Stimulated activated CD4-positive, alpha-beta T cell treated with anti-CD3 and anti-CD28 coated beads, TNF-alpha, amount 100 ng/mL, for 24 hours (primary cell): ENCODE measurements around the gene CHRNE.
"Not testable (repeated sequence)": the region's sequence is repeated elsewhere in the genome, so short reads cannot be mapped to it uniquely, and the experiment has no call there.

Experiments used
- DNase-seq, 3 experiments: peaks; one replicate each; pipeline ENCODE4 v3.0.0-alpha.2; 2020; ENCODE audit warnings: low read depth in 3 of 3

Gene CHRNE

DNA sequence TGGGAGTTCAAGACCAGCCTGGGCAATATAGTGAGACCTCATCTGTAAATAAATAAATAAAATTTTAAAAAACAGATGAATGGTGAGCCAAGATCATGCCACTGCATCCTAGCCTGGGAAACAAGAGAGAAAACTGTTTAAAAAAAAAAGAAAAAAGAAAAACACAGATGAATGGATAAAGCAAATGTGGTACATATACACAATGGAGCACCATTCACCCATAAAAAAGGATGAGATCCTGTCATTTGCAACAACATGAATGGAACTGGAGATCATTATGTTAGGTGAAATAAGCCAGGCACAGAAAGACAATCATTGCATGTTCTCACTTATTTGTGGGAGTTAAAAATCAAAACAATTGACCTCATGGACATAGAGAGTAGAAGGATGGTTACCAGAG is 3.7 kb upstream of the CHRNE start:
- DNase-seq = not testable (repeated sequence)

DNA sequence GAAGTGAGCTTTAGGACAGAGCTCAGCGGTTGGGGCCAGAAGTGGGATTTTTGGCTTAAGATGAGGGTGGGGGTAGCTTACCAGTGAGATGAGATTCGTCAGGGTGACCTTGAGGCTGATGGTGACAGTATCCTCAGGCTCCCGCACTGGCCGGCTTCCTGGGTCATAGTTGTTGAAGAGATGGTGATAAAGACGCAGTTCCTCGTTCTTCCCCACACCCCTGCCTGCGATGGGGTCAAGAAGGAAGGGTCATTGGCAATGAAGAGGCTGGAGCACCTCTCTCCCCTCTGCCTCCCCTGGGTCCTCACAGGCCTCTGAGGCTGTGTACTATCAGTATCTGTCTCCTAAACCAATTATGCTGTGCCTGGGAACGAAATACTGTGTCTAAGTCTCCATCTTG is 358 bp downstream of the CHRNE start:
- no peak for DNase-seq

DNA sequence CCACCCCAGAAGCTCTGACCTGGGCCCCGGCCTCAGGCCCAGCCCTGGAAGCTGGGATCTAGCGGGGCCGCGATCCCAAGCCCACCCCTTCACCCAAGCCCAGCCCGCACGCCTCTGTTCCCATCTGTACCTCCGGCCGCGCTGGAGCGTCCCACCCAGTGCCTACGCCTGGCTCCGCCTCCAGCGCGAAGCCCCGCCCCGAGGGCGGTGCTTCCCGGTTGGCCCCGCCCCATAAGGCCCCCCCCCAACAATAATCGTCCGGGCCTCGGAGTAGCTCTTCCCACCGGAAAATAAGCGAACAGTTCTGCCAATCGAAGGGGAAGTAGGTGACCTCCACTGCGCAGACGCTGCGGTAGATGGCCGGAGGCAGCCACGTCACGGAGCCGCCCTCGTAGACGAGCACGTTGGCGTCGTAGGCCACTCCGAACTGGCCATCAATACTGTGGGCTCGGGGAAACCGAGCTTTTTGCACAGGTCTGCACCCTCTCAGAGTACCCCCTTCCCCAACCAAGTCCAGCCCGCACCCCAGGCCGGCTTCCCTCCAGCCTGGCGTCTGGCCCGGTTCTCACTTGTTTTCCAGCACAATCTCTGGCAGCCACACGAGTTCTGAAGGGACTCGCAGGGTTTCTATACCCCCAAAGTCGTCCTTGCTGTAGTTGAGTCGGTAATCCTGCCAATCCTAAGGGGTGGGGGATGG is 1.1 kb downstream of the CHRNE start:
- no peak for DNase-seq

DNA sequence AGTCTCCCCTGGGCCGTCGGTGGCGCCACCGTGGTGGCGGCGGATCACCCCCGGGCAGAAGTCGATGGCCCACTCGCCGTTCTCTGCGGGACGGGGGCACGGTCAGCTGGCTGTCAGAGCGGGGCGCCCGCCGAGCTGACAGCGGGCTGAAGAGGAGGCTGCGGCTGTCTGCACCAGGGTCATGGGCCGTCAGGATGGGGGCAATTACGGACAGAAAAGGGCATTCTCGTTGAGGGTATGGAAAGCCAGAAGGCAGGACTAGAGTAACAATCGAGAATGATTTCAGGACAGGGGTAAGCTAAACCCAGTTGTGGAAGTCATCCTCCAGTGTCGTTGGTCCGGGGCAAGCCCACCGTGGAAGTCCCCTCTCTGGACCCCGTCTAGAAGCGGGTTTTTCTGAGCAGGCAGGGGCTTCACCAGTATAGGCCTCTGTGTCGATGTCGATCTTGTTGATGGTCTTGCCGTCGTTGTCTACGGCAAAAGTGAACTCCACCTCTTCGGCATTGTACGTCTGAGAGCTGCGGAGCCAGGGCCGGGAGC is 1.7 kb downstream of the CHRNE start:
- DNase-seq = no peak

DNA sequence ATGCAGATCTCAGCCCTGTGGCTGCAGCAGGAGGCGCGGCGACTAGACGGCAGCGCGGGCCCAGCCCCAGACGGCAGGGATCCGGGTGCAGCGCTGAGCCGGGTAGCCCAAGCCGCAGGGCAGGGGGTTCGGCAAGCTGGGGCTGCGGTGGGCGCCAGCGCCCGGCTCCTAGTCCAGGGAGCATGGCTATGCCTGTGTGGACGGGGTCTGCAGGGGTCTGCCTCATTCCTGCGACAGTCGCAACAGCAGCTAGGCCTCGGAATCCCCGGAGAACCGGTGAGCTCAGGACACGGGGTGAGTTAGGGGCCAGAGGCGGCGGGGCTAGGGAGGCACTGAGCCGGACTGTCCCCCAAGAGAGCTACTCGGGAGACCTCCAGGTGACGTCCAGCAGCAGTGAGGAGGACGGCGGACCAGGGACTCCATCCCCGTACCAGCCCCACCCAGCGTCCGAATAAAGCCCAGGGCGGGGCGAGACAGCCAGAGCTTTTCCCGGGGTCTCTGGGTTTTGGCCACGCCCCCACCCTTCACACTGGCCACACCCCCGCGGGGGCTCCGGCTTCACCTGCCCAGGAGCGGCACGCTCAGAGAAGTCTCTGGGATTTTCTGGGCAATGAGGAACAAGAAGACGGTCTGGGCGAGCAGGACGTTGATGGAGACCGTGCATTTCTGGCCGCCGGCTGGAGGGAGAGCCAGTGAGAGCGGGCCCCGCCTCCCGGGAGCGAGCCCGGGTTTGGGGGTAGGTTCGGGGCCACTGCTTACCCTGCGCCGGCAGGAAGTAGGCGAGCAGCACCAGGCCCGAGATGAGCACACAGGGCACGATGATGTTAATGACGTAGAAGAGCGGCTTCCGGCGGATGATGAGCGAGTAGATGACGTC is 2.4 kb downstream of the CHRNE start:
- peak in 1 of 3 experiments; percentile 38 for DNase-seq

DNA sequence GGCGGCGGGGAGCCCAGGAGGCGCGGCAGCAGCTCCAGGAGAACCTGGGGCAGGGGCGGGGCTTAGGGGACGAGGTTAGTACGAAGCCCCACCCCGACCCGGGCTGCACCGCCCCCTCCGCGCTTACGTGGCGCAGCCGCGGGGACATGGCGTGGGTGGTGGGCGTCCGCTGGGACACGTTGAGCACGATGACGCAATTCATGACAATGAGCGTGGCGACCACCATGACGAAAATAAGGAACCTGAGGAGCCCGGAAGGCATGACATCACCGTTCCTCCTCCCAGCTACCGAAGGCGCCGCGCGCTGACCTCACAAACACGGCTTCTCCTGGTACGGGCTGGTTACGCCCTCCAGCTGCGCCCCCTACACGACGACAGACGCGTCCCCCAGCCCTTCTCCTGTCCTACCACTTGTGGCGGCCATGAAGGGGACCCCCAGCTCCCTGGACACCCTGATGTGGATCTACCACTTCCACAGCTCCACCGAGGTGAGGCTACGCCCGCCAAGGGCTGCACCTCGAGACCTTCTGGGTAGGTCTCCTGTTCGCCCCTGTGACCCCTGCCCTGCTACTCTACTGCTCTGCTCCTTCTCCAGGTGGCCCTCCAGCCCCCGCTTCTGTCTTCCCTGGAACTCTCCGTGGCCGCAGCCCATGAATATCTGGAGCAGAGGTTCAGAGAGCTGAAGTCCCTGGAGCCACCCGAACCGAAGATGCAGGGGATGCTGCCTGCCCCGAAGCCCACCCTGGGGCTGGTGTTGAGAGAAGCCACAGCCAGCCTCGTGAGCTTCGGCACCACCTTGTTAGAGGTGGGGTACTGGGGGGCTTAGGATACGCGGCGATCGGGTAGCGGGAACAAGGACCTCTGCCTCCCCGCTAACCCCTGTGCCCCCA is 3.3 kb downstream of the CHRNE start, which contains the start of gene C17orf107:
TSS of gene C17orf107 (plus strand) at position 196 of the 890 bp plus-strand sequence. CDS start at position 423, 227 bp downstream.
- DNase-seq = peak; percentile 88 to 94 (median 93)

DNA sequence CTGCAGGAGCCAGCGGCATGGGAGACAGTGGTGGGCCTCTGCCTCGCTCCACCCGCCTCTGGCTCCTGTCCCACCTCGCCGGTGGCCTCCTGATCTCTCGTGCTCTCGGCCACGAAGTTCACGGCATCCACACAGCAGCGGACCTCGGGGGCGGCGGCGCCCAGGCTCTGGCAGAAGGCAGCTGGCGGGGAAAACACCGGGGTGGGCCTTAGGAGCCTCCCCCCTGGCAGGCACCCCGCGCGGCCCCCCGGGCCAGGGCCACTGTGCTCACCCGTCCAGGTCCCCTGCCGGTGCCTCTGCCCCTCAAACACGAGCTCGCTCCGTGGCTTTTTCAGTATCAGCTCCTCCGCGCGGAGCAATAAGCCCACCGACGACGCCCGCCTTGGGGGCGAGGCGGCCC is 4.0 kb downstream of the CHRNE start:
- no peak for DNase-seq

DNA sequence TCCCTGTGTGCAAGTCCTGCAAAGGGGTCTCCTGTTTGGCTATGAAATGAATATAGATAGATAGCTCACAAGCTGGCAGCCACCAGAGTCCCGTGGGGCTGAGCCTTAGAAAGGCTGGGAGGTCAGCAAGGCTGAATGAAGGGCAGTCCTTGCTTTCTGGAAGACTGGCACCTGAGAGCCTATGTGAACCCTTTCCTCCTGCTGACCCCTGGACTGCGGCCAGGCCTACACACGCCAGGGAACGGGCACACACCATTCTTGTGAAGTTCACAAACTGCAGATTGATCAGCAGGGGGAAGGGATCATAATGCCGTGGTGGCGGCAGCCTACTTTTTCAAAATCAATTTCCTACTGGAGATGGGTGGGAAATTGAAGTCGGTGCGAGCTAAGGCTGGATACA is 4.5 kb downstream of the CHRNE start:
- DNase-seq = no peak

DNA sequence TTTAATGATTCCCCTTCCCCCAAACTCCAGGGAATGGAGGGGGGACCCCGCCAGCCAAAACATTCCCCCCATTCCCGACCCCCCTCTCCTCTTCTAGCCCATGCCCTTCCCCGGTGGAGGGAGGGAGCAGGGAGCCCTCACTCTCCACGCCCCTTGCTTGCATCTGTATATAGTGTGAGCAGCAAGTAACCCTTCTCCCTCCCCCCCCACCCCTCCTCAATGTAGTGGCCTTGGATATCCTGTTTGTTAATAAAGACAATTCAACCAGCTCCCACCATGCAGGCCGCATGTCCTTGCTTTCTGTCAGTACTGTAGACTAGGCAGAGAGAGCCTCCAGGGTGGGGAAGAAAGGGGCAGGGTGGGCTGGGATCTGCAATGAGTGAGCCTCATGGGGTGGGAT is 5.1 kb downstream of the CHRNE start:
- DNase-seq = no peak

DNA sequence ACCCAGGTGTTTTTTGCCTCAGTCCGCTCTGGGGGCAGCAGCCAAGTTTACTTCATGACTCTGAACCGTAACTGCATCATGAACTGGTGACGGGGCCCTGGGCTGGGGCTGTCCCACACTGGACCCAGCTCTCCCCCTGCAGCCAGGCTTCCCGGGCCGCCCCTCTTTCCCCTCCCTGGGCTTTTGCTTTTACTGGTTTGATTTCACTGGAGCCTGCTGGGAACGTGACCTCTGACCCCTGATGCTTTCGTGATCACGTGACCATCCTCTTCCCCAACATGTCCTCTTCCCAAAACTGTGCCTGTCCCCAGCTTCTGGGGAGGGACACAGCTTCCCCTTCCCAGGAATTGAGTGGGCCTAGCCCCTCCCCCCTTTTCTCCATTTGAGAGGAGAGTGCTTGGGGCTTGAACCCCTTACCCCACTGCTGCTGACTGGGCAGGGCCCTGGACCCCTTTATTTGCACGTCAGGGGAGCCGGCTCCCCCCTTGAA is 5.7 kb downstream of the CHRNE start:
- DNase-seq = no peak

DNA sequence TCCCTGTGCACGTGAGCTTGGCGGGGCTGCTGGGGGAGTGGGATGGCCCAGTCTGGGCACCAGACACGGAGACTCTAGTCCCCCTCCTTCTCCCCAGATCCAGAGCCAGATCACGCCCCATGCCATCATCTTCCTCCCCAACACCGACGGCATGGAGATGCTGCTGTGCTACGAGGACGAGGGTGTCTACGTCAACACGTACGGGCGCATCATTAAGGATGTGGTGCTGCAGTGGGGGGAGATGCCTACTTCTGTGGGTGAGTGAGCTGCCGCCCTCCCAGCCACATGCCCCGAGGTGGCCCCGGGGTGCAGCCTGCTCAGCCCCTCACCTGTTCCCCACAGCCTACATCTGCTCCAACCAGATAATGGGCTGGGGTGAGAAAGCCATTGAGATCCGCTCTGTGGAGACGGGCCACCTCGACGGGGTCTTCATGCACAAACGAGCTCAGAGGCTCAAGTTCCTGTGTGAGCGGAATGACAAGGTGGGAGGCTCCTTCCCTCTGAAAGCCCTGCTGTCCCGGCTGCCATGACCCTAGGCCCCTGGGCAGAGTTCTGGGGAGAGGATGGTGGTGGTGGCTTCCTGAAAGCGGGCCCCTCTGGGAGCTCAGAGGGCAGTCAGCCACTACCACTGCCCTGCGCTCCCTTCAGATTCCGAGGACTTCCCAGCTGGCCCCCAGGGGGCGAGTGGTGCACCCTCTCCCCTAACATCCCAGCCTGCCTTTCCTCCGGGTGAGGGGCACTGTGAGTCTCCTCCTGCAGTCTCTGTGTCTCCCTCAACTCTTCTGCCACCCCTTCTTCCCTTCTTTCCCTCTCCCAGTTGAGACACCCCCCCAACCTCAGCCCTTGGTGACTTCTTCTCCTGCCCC is 6.3 kb downstream of the CHRNE start:
- DNase-seq = no peak

DNA sequence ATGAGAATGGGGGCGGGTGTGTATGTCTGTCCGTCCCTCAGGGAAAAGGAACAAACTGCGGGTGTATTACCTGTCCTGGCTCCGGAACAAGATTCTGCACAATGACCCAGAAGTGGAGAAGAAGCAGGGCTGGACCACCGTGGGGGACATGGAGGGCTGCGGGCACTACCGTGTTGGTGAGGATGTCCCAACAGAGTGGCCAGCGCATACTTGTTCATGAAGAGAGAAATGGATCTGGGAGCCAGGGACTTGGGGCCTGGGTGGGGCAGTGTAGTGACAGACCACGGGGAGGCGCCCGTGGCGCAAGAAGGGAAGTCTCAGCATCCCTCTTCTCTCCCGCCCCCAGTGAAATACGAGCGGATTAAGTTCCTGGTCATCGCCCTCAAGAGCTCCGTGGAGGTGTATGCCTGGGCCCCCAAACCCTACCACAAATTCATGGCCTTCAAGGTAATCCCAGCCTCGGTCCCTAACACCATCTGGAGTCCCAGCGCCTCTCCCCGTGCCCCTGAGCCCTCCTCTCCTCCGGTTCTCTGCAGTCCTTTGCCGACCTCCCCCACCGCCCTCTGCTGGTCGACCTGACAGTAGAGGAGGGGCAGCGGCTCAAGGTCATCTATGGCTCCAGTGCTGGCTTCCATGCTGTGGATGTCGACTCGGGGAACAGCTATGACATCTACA is 7.1 kb downstream of the CHRNE start:
- no peak for DNase-seq

DNA sequence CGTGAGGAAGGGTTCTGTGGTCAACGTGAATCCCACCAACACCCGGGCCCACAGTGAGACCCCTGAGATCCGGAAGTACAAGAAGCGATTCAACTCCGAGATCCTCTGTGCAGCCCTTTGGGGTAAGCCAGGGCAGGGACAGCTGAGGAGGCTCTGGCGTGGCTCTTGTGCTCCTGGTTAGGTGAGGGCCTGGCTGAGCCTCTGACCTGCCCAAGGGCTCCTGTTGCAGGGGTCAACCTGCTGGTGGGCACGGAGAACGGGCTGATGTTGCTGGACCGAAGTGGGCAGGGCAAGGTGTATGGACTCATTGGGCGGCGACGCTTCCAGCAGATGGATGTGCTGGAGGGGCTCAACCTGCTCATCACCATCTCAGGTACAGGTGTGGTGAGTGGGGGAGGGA is 7.8 kb downstream of the CHRNE start:
- DNase-seq = no peak

DNA sequence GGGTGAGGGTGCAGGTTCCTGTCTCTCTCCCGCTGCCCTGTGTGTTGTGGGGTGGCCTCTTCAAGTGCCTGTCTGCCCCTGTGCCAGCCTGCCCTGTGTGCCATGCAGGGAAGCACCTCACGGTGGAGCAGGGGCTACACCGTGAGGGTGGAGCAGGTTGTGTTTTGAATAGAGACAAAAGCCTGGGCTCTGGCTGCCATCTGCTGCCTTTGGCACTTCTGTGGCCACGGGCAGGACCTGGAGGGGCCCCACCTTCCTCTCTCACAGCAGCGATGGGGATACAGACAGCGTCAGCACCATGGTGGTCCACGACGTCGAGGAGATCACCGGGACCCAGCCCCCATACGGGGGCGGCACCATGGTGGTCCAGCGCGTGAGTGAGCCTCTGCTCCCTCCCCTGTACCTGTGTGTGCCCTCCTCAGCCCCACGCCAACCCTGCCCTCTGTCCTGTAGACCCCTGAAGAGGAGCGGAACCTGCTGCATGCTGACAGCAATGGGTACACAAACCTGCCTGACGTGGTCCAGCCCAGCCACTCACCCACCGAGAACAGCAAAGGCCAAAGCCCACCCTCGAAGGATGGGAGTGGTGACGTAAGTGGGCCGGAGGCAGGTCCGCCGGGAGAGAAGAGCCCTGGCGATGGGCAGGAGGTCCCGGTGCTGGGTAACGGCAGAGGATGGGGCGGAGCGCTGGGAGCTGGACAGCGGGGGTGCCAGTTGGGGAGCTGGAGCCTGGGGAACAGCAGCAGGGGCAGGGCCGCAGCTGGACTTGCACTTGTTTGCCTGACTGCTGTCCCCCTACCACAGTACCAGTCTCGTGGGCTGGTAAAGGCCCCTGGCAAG is 9.0 kb downstream of the CHRNE start:
- no peak for DNase-seq

DNA sequence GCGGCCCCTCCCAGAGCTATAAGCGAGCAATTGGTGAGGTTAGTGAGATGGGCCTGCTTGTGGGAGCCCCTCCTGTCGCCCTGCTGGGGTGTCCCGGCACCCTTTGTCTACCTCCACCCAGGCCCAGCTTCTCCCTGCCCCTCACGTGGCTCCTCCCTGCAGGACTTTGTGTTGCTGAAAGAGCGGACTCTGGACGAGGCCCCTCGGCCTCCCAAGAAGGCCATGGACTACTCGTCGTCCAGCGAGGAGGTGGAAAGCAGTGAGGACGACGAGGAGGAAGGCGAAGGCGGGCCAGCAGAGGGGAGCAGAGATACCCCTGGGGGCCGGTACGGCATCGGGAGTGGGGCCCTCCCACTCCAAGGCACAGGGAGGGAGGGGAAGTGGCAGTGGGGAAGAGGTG is 9.6 kb downstream of the CHRNE start:
- no peak for DNase-seq

DNA sequence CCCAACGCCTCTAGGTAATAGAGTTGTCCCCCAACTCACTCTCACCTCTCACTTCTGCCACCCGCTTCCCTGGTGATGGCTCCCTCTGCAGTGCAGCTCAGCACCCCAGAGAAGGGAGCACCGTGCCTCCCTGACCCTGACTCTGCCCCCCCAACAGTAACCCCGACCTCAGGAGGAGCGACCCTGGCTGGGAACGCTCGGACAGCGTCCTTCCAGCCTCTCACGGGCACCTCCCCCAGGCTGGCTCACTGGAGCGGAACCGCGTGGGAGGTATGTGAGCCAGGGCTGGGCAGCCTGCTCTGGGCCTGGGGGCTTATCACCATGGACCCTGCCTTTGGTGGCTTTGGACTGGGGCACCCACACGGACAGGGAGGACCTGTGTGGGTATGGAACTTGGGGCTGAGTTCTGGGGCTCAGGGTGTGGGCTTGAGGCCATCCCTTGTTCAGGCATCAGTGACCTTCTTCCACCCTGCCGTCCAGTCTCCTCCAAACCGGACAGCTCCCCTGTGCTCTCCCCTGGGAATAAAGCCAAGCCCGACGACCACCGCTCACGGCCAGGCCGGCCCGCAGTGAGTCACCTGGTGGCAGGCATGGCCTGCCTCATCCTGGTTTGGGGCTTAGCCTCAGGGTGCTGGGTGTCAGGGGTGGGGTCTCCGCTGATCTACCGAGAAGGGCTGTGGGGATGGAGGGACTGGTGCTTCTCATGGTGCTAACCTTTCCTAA is 10.2 kb downstream of the CHRNE start:
- DNase-seq = no peak

DNA sequence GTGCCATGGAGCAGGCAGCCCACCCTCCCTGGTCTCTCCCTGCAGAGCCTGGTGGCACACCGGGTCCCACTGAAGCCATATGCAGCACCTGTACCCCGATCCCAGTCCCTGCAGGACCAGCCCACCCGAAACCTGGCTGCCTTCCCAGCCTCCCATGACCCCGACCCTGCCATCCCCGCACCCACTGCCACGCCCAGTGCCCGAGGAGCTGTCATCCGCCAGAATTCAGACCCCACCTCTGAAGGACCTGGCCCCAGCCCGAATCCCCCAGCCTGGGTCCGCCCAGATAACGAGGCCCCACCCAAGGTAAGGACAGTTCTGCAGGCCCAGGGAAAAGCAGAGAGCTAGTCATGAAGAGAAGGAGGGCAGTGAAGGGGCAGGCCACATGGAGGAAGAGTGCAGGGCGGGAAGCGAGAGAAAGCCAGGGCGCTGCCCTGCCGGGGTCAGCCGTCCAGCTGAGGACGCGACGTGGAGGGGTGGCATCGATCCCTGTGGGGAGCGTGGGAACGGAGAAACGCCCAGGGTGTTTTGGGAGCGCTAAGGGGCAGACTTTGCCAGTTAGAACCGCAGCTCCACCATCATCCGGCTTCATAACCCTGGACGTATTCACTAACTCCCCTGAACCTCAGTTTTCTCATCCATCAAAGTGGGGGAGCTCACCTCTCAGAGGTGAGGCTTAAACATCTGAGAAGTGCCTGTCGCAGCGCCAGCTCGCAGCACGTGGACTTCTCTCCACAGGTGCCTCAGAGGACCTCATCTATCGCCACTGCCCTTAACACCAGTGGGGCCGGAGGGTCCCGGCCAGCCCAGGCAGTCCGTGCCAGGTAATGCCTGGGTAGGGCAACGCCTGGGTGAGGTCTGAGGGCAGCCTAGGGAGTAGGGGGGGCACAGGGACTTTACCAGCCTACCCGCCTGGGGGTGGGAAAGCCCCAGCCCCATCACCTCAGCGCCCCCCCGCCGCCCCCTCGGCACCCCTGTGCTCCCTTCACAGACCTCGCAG is 11.2 kb downstream of the CHRNE start:
- DNase-seq = no peak
